GM21515 (cell line): Measurements from ENCODE around the gene LRSAM1.

ENCODE experiments used
- ATAC-seq: cut with Tn5 transposase; IDR thresholded peaks from one replicate; pipeline ENCODE4 v1.9.1; 2021; ENCODE audit not compliant: unreplicated experiment

The LRSAM1 gene

GRCh38 chr9:127548352-127548881 is 97.1 kb downstream of the LRSAM1 start:
- ATAC-seq = no peak

- no peak for ATAC-seq
These were observed 97.9 kb downstream of the LRSAM1 start for GRCh38 chr9:127549218-127549617.

- no peak for ATAC-seq
These were observed 98.4 kb downstream of the LRSAM1 start for GRCh38 chr9:127549751-127550150.

- no peak for ATAC-seq
These were observed 99.0 kb downstream of the LRSAM1 start for GRCh38 chr9:127550282-127550681.

GRCh38 chr9:127550751-127551150 is 99.4 kb downstream of the LRSAM1 start:
- ATAC-seq = no peak
